Endothelial cell of umbilical vein (primary cell): ENCODE measurements around the gene KRT23. TPM values are rescaled to one million over a fixed set of nuclear protein-coding genes. Genes with fewer than 3 reads are reported as not detected.

Experiments
- BruUV-seq: library from RNA; stranded (reverse); fragments of 400-500 nt; replicated peaks from 2 replicates; lab custom pipeline; 2021; lab: Mats Ljungman, UMichigan
- CTCF ChIA-PET: fragments of 300-600, 350-600 bp; sonication (Branson Sonifier 250); formaldehyde crosslinking; loops from one replicate; lab custom pipeline; 2021; ENCODE audit warnings: antibody characterized with exemption, inconsistent platforms; lab: Charles Lee
- POLR2A ChIA-PET: fragments of 300-600, 350-600 bp; sonication (Branson Sonifier 250); formaldehyde crosslinking; loops from one replicate; lab custom pipeline; 2021; ENCODE audit warnings: antibody characterized with exemption, inconsistent platforms; lab: Charles Lee
- DNase-seq: peaks from one replicate; pipeline ENCODE4 v3.0.0-alpha.2; 2011; ENCODE audit warnings: low read depth, low spot score
- FAIRE-seq: peaks from 2 replicates; lab custom pipeline; 2011; peaks lifted over from hg19 to GRCh38; lab: Jason Lieb, UNC
- H2AFZ ChIP-seq: 2 replicates; pipeline ENCODE4 v1.6.0; 2012; ENCODE audit warnings: low read depth, low read length, control low read depth, inconsistent platforms
- H3K27ac ChIP-seq: 2 replicates; pipeline ENCODE4 v1.5.1; 2011; ENCODE audit warnings: low read depth, mild to moderate bottlenecking, control low read depth, low read length, moderate library complexity; ENCODE audit not compliant: insufficient read depth
- H3K27me3 ChIP-seq, 2 experiments: 2 replicates each; pipeline versions ENCODE4 v1.6.0 to v1.6.1; 2011; ENCODE audit warnings: low read length in 2 of 2, mixed read lengths in 1 of 2; ENCODE audit not compliant: control insufficient read depth in 2 of 2, insufficient read depth in 2 of 2
- H3K36me3 ChIP-seq, 2 experiments: 2 replicates in 1 of 2; 3 replicates in 1 of 2; pipeline ENCODE4 v1.5.1; 2011; ENCODE audit warnings: low read length in 2 of 2, mild to moderate bottlenecking in 1 of 2, moderate library complexity in 1 of 2; ENCODE audit not compliant: control insufficient read depth in 2 of 2, insufficient read depth in 2 of 2; ENCODE audit errors: extremely low read depth in 1 of 2
- H3K4me1 ChIP-seq: 3 replicates; pipeline ENCODE4 v1.5.1; 2011; ENCODE audit warnings: mild to moderate bottlenecking, low read length; ENCODE audit not compliant: control insufficient read depth, insufficient read depth; ENCODE audit errors: extremely low read depth
- H3K4me2 ChIP-seq: 2 replicates; pipeline ENCODE4 v1.6.1; 2011; ENCODE audit warnings: low read length, control low read depth, mixed read lengths; ENCODE audit not compliant: insufficient read depth
- H3K4me3 ChIP-seq, 3 experiments: fragments of 200-600 bp in 1 of 3; sonication (generic), shearing (Covaris generic) in 1 of 3; replicated peaks in 1 of 3; 2 replicates each; pipeline ENCODE4 v1.5.1; 2011 to 2016; ENCODE audit warnings: control low read depth in 3 of 3, low read length in 3 of 3, mild to moderate bottlenecking in 2 of 3, inconsistent platforms in 1 of 3, low read depth in 1 of 3, moderate library complexity in 1 of 3; ENCODE audit not compliant: insufficient read depth in 1 of 3
- H3K79me2 ChIP-seq: 2 replicates; pipeline ENCODE4 v1.6.0; 2012; ENCODE audit warnings: low read length, inconsistent platforms; ENCODE audit not compliant: control insufficient read depth, insufficient read depth
- H3K9ac ChIP-seq: replicated peaks from 2 replicates; pipeline ENCODE3; 2011; ENCODE audit warnings: low read length, control low read depth; ENCODE audit not compliant: insufficient read depth; ENCODE audit errors: extremely low read depth
- H3K9me1 ChIP-seq: replicated peaks from 3 replicates; pipeline ENCODE4 v1.6.0; 2011; ENCODE audit warnings: mild to moderate bottlenecking, low read length; ENCODE audit not compliant: control insufficient read depth, insufficient read depth; ENCODE audit errors: extremely low read depth
- H3K9me3 ChIP-seq: replicated peaks from 2 replicates; pipeline ENCODE4 v1.5.1; 2012; ENCODE audit warnings: low read length, inconsistent platforms; ENCODE audit not compliant: control insufficient read depth, insufficient read depth
- H4K20me1 ChIP-seq: replicated peaks from 2 replicates; pipeline ENCODE3; 2011; ENCODE audit warnings: mild to moderate bottlenecking, low read length; ENCODE audit not compliant: control insufficient read depth, insufficient read depth; ENCODE audit errors: extremely low read depth
- EZH2 ChIP-seq: IDR thresholded peaks from 2 replicates; pipeline ENCODE4 v1.6.1; 2012; ENCODE audit warnings: borderline replicate concordance, low read depth, mild to moderate bottlenecking, moderate library complexity, low read length, inconsistent platforms; ENCODE audit not compliant: severe bottlenecking
- GATA2 ChIP-seq: IDR thresholded peaks from 2 replicates; pipeline ENCODE4 v1.7.0; 2011; ENCODE audit warnings: low read depth, mild to moderate bottlenecking, moderate library complexity, mixed read lengths, low read length; ENCODE audit not compliant: insufficient read length, insufficient read depth
- JUN ChIP-seq: IDR thresholded peaks from 2 replicates; pipeline ENCODE4 v1.6.1; 2011; ENCODE audit warnings: borderline replicate concordance, low read depth; ENCODE audit not compliant: insufficient read length, insufficient read depth
- POLR2A ChIP-seq: IDR thresholded peaks from 2 replicates; pipeline ENCODE4 v1.6.1; 2012; ENCODE audit warnings: low read depth, mild to moderate bottlenecking, control low read depth, low read length
- POLR2AphosphoS5 ChIP-seq: IDR thresholded peaks from 2 replicates; pipeline ENCODE4 v1.6.1; 2012; ENCODE audit warnings: low read depth, mild to moderate bottlenecking, control low read depth, low read length, moderate library complexity; ENCODE audit not compliant: insufficient read depth
- dilution Hi-C: fragments of 300-500 bp; cut with MboI; formaldehyde crosslinking; loops from one replicate; pipeline ENCODE4 v1.15.0; 2019; ENCODE audit warnings: low sequenced_read_pairs; ENCODE audit not compliant: extremely low pct_ligation_motif_present
- intact Hi-C: fragments of 100-400 bp; cut with micrococcal nuclease; formaldehyde crosslinking; loops from one replicate; pipeline ENCODE4 v1.10.0; 2022
- polyA plus RNA-seq, 4 experiments: library from polyadenylated mRNA; depleted of rRNA in 3 of 4; stranded (reverse) in 3 of 4; unstranded in 1 of 4; fragments of >200 nt; gene quantifications; 2 replicates each; pipeline versions ENCODE4 v1.2.1 to v1.2.3, GENCODE V29; 2011 to 2012; ENCODE audit warnings: missing spikeins in 1 of 4
- total RNA-seq: library from RNA; stranded (reverse); gene quantifications from 2 replicates; pipeline ENCODE4 v1.2.3, GENCODE V29; 2021
- TF ChIP-seq, protein P1 (sequence below): IDR thresholded peaks from 2 replicates; pipeline ENCODE4 v1.6.1; 2011; ENCODE audit not compliant: insufficient read depth, insufficient read length
- TF ChIP-seq, protein P2 (sequence below), 2 donors: IDR thresholded peaks; 1 replicate in 1 of 2; 2 replicates in 1 of 2; pipeline ENCODE4 v1.5.1; 2011; ENCODE audit warnings: low read length in 2 of 2, mild to moderate bottlenecking in 2 of 2, moderate library complexity in 2 of 2, control low read depth in 1 of 2, inconsistent platforms in 1 of 2, low read depth in 1 of 2; ENCODE audit not compliant: insufficient read depth in 1 of 2; ENCODE audit errors: extremely low read depth in 1 of 2

The KRT23 gene
- total and polyA plus RNA-seq, 2 donors (not counting 3 experiments of a cell fraction or from before 2014, with no cell fraction given): not detected

DNA sequence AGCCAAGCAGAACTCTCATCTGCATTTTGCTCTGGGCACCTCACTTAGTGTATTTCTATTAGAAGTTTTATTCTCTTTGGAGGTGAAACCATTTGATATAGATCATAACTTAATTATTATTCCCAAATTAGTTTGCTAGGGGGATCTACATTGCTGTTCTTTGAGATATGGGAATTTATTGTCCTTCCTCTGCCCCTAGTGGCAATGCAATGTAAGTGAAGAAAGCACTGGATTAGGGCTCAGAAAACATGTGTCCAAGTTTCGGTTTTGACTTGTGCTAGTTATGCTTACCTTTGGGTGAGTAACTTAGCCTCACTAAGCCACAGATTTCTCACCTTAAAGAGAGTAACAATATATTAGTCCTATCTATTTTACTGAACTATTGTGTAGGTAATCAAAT is 26.4 kb upstream of the KRT23 start:
- Histone ChIP-seq H3K4me1 (no peaks in the 10 kb centered on the region), H3K9me3 (no peaks in the 10 kb centered on the region), H3K9ac (no peak overlapping the region), H3K9me1 (no peaks in the 10 kb centered on the region), H3K4me2 (no peak overlapping the region), H3K4me3 (no peak overlapping the region), H4K20me1 (no peaks in the 10 kb centered on the region), H2AFZ (no peak overlapping the region), H3K27me3 (no peaks in the 10 kb centered on the region), H3K79me2 (no peaks in the 10 kb centered on the region), H3K27ac (no peak overlapping the region), H3K36me3 (no peaks in the 10 kb centered on the region)
- peak; percentile 77 for FAIRE-seq
- intact Hi-C loops (no loop called here), dilution Hi-C loops (no loop called here)
- TF ChIP-seq POLR2AphosphoS5: no peak
- TF ChIP-seq, protein P1, sequence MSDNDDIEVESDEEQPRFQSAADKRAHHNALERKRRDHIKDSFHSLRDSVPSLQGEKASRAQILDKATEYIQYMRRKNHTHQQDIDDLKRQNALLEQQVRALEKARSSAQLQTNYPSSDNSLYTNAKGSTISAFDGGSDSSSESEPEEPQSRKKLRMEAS: no peak
- TF ChIP-seq GATA2: no peak
- TF ChIP-seq, protein P2, sequence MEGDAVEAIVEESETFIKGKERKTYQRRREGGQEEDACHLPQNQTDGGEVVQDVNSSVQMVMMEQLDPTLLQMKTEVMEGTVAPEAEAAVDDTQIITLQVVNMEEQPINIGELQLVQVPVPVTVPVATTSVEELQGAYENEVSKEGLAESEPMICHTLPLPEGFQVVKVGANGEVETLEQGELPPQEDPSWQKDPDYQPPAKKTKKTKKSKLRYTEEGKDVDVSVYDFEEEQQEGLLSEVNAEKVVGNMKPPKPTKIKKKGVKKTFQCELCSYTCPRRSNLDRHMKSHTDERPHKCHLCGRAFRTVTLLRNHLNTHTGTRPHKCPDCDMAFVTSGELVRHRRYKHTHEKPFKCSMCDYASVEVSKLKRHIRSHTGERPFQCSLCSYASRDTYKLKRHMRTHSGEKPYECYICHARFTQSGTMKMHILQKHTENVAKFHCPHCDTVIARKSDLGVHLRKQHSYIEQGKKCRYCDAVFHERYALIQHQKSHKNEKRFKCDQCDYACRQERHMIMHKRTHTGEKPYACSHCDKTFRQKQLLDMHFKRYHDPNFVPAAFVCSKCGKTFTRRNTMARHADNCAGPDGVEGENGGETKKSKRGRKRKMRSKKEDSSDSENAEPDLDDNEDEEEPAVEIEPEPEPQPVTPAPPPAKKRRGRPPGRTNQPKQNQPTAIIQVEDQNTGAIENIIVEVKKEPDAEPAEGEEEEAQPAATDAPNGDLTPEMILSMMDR (IDR thresholded peaks at IDR 0.05; ENCODE audit: extremely low read depth in 1 of 2, insufficient read depth in 1 of 2, low read depth in 1 of 2, low read length in 2 of 2): peak; percentile 31 to 57
- no peak for TF ChIP-seq JUN
- TF ChIP-seq POLR2A: no peak
- no peak for TF ChIP-seq EZH2
- CTCF ChIA-PET: interaction anchor here (1.0 to 1.1 kb wide), 3 partner anchors 9 to 29 kb away, joined by 3 to 7 read pairs (median 3); no protein-coding TSS in a partner anchor
- no TSS peak for BruUV-seq
- DNase-seq: peak; percentile 14
- POLR2A ChIA-PET: no interaction called here
